NCI-H1694 treated with DMSO at 0.1 percent for 48 hours (cell line): ENCODE data around the gene TCF25.
"Not testable (repeated sequence)": the region's sequence is repeated elsewhere in the genome, so short reads cannot be mapped to it uniquely, and the experiment has no call there.

Experiments
- DNase-seq: peaks from one replicate; lab custom pipeline; 2025; lab: John Stamatoyannopoulos, UW

Gene TCF25

GRCh38 chr16:89873109-89873971 is at the start of gene TCF25:
TSS of gene TCF25 (plus strand) at chr16:89873592. CDS start at chr16:89873668, 76 bp downstream.
- DNase-seq: peak; percentile 78

- not testable (repeated sequence) for DNase-seq
These were observed 49.6 kb upstream of the TCF25 start for GRCh38 chr16:89823824-89824148.

- DNase-seq: no peak
These were observed 46.6 kb upstream of the TCF25 start for GRCh38 chr16:89826531-89827382.

GRCh38 chr16:89827383-89828198 is 45.8 kb upstream of the TCF25 start:
- DNase-seq: no peak

- DNase-seq: no peak
These were observed 45.1 kb upstream of the TCF25 start, which contains the start of gene SPIRE2 for GRCh38 chr16:89828199-89828869. TSS of gene SPIRE2 (plus strand) at chr16:89828475. CDS start at chr16:89828551, 76 bp downstream.

- no peak for DNase-seq
These were observed 44.3 kb upstream of the TCF25 start for GRCh38 chr16:89828870-89829629.

- DNase-seq: no peak
These were observed 43.6 kb upstream of the TCF25 start for GRCh38 chr16:89829630-89830437.

- no peak for DNase-seq
These were observed 41.5 kb upstream of the TCF25 start for GRCh38 chr16:89831810-89832328.

GRCh38 chr16:89833664-89834363 is 39.6 kb upstream of the TCF25 start:
- DNase-seq: not testable (repeated sequence)

GRCh38 chr16:89834813-89835363 is 38.5 kb upstream of the TCF25 start:
- not testable (repeated sequence) for DNase-seq

- DNase-seq: not testable (repeated sequence)
These were observed 36.9 kb upstream of the TCF25 start for GRCh38 chr16:89836484-89836883.

GRCh38 chr16:89837014-89837546 is 36.3 kb upstream of the TCF25 start:
- no peak for DNase-seq

GRCh38 chr16:89841275-89841674 is 32.1 kb upstream of the TCF25 start:
- DNase-seq: no peak

- DNase-seq: no peak
These were observed 30.7 kb upstream of the TCF25 start for GRCh38 chr16:89842471-89843408.

GRCh38 chr16:89843409-89844350 is 29.7 kb upstream of the TCF25 start:
- DNase-seq: no peak

- no peak for DNase-seq
These were observed 28.6 kb upstream of the TCF25 start for GRCh38 chr16:89844739-89845339.
